ENCODE results near the gene HNRNPU. TPM values are rescaled to one million over a fixed set of nuclear protein-coding genes. Genes with fewer than 3 reads are reported as not detected.

HNRNPU gene
- total and polyA plus RNA-seq, 4 donors = 83.6 to 286 (median 199) TPM

- intact Hi-C loops (cut with DNase I) = loop anchor here in 1 of 2 donors (10.0 kb wide), 2 partner anchors 134 to 176 kb away; partner anchors contain the start of gene DESI2
- Histone ChIP-seq H3K9me3 (ENCODE audit: control insufficient read depth, low read length) (no peaks in the 10 kb centered on the region), H3K4me1 (ENCODE audit: control insufficient read depth in 1 of 2, insufficient read depth in 2 of 2, low read length in 2 of 2) (no peaks in the 10 kb centered on the region), H3K27ac (ENCODE audit: low read depth in 1 of 2, low read length in 2 of 2) (no peak overlapping the region), H3K4me3 (ENCODE audit: low read length in 2 of 2) (no peak overlapping the region), H3K27me3 (ENCODE audit: control insufficient read depth in 1 of 2, insufficient read depth in 2 of 2, low read length in 1 of 2) (no peaks in the 10 kb centered on the region), H3K36me3 (ENCODE audit: control insufficient read depth in 1 of 2, insufficient read depth in 2 of 2, low read length in 1 of 2) (no peaks in the 10 kb centered on the region)
- no peak for DNase-seq
- 61 to 64% methylated on average over 3 of the region's 3 CpGs for WGBS, 2 donors
- ATAC-seq (ENCODE audit: low FRiP score) = no peak
These were observed 33.7 kb downstream of the HNRNPU start for GRCh38 chr1:244830639-244831038.

GRCh38 chr1:244826712-244827111 lies 37.6 kb downstream of the HNRNPU start:
- H3K27me3 ChIP-seq (ENCODE audit: control insufficient read depth in 1 of 2, insufficient read depth in 2 of 2, low read length in 1 of 2) = no peaks in the 10 kb centered on the region
- ATAC-seq (ENCODE audit: low FRiP score) (no peak), DNase-seq (no peak)
- H3K36me3 ChIP-seq (ENCODE audit: control insufficient read depth in 1 of 2, insufficient read depth in 2 of 2, low read length in 1 of 2) = no peaks in the 10 kb centered on the region
- H3K4me3 ChIP-seq (ENCODE audit: low read length in 2 of 2) = no peak overlapping the region
- no peaks in the 10 kb centered on the region for H3K9me3 ChIP-seq (ENCODE audit: control insufficient read depth, low read length)
- no peak overlapping the region for H3K27ac ChIP-seq (ENCODE audit: low read depth in 1 of 2, low read length in 2 of 2)
- intact Hi-C loops (cut with DNase I) = no loop called here
- WGBS, 2 donors = 85 to 90% methylated on average over 4 of the region's 4 CpGs
- no peaks in the 10 kb centered on the region for H3K4me1 ChIP-seq (ENCODE audit: control insufficient read depth in 1 of 2, insufficient read depth in 2 of 2, low read length in 2 of 2)

- no peak overlapping the region for H3K4me3 ChIP-seq (ENCODE audit: low read length in 2 of 2)
- no peak for DNase-seq
- ATAC-seq (ENCODE audit: low FRiP score) = no peak
- intact Hi-C loops (cut with DNase I) = no loop called here
- 95 to 96% methylated on average over 11 of the region's 11 CpGs for WGBS, 2 donors
- no peaks in the 10 kb centered on the region for H3K9me3 ChIP-seq (ENCODE audit: control insufficient read depth, low read length)
- H3K27me3 ChIP-seq (ENCODE audit: control insufficient read depth in 1 of 2, insufficient read depth in 2 of 2, low read length in 1 of 2) = no peaks in the 10 kb centered on the region
- H3K36me3 ChIP-seq (ENCODE audit: control insufficient read depth in 1 of 2, insufficient read depth in 2 of 2, low read length in 1 of 2) = no peaks in the 10 kb centered on the region
- H3K27ac ChIP-seq (ENCODE audit: low read depth in 1 of 2, low read length in 2 of 2) = no peak overlapping the region
- H3K4me1 ChIP-seq (ENCODE audit: control insufficient read depth in 1 of 2, insufficient read depth in 2 of 2, low read length in 2 of 2) = no peaks in the 10 kb centered on the region
These were observed 41.5 kb downstream of the HNRNPU start for GRCh38 chr1:244822878-244823277.

GRCh38 chr1:244821134-244821533 lies 43.2 kb downstream of the HNRNPU start:
- DNase-seq = no peak
- no peaks in the 10 kb centered on the region for H3K27me3 ChIP-seq (ENCODE audit: control insufficient read depth in 1 of 2, insufficient read depth in 2 of 2, low read length in 1 of 2)
- H3K9me3 ChIP-seq (ENCODE audit: control insufficient read depth, low read length) = no peaks in the 10 kb centered on the region
- H3K4me1 ChIP-seq (ENCODE audit: control insufficient read depth in 1 of 2, insufficient read depth in 2 of 2, low read length in 2 of 2) = no peaks in the 10 kb centered on the region
- H3K27ac ChIP-seq (ENCODE audit: low read depth in 1 of 2, low read length in 2 of 2) = no peak overlapping the region
- H3K36me3 ChIP-seq (ENCODE audit: control insufficient read depth in 1 of 2, insufficient read depth in 2 of 2, low read length in 1 of 2) = no peaks in the 10 kb centered on the region
- intact Hi-C loops (cut with DNase I) = no loop called here
- H3K4me3 ChIP-seq (ENCODE audit: low read length in 2 of 2) = no peak overlapping the region
- no peak for ATAC-seq (ENCODE audit: low FRiP score)
- 70 to 79% methylated on average over 3 of the region's 3 CpGs for WGBS, 2 donors

DNA sequence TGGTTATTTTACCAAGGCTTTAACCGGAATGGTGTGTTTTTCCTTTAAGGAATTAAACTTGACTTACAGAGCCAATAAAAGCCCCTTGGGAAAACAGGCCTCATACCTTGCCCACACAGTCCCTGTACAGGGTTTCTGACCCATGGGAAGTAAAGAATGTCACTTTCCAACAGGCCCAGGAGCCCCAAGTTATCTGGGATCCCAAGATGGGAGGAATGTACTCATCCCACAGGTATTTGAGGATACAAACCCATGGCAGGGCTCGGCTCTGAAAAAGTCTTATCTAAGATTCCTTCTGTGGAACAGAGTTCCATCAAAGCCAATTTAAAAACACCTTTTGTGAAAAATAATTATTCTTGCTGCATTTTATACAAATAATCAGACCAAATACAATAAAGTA lies 44.2 kb downstream of the HNRNPU start:
- no peak overlapping the region for H3K27ac ChIP-seq (ENCODE audit: low read depth in 1 of 2, low read length in 2 of 2)
- no peaks in the 10 kb centered on the region for H3K27me3 ChIP-seq (ENCODE audit: control insufficient read depth in 1 of 2, insufficient read depth in 2 of 2, low read length in 1 of 2)
- no peaks in the 10 kb centered on the region for H3K36me3 ChIP-seq (ENCODE audit: control insufficient read depth in 1 of 2, insufficient read depth in 2 of 2, low read length in 1 of 2)
- H3K4me1 ChIP-seq (ENCODE audit: control insufficient read depth in 1 of 2, insufficient read depth in 2 of 2, low read length in 2 of 2) = no peaks in the 10 kb centered on the region
- no peak for ATAC-seq (ENCODE audit: low FRiP score)
- H3K9me3 ChIP-seq (ENCODE audit: control insufficient read depth, low read length) = no peaks in the 10 kb centered on the region
- WGBS, 2 donors = 40 to 43% methylated on average over 2 of the region's 2 CpGs
- no peak overlapping the region for H3K4me3 ChIP-seq (ENCODE audit: low read length in 2 of 2)
- intact Hi-C loops (cut with DNase I) = no loop called here
- DNase-seq = no peak

- intact Hi-C loops (cut with DNase I) = no loop called here
- DNase-seq = no peak
- 76 to 82% methylated on average over 12 of the region's 12 CpGs for WGBS, 2 donors
These were observed 46.9 kb downstream of the HNRNPU start for GRCh38 chr1:244817415-244817894.

GRCh38 chr1:244815600-244816099 lies 48.7 kb downstream of the HNRNPU start:
- no peaks in the 10 kb centered on the region for H3K27me3 ChIP-seq (ENCODE audit: control insufficient read depth in 1 of 2, insufficient read depth in 2 of 2, low read length in 1 of 2)
- DNase-seq (no peak), ATAC-seq (ENCODE audit: low FRiP score) (no peak)
- intact Hi-C loops (cut with DNase I) = no loop called here
- no peaks in the 10 kb centered on the region for H3K4me1 ChIP-seq (ENCODE audit: control insufficient read depth in 1 of 2, insufficient read depth in 2 of 2, low read length in 2 of 2)
- no peak overlapping the region for H3K27ac ChIP-seq (ENCODE audit: low read depth in 1 of 2, low read length in 2 of 2)
- no peak overlapping the region for H3K4me3 ChIP-seq (ENCODE audit: low read length in 2 of 2)
- no peaks in the 10 kb centered on the region for H3K36me3 ChIP-seq (ENCODE audit: control insufficient read depth in 1 of 2, insufficient read depth in 2 of 2, low read length in 1 of 2)
- H3K9me3 ChIP-seq (ENCODE audit: control insufficient read depth, low read length) = no peaks in the 10 kb centered on the region
- WGBS, 2 donors = 43 to 50% methylated on average over 15 of the region's 15 CpGs

More at GRCh38 chr1:244817415-244817894, 46.9 kb downstream of the HNRNPU start:
- Histone ChIP-seq H3K4me3 (ENCODE audit: low read length in 2 of 2) (no peak overlapping the region), H3K27ac (ENCODE audit: low read depth in 1 of 2, low read length in 2 of 2) (no peak overlapping the region), H3K36me3 (ENCODE audit: control insufficient read depth in 1 of 2, insufficient read depth in 2 of 2, low read length in 1 of 2) (no peaks in the 10 kb centered on the region), H3K4me1 (ENCODE audit: control insufficient read depth in 1 of 2, insufficient read depth in 2 of 2, low read length in 2 of 2) (no peaks in the 10 kb centered on the region), H3K9me3 (ENCODE audit: control insufficient read depth, low read length) (no peaks in the 10 kb centered on the region), H3K27me3 (ENCODE audit: control insufficient read depth in 1 of 2, insufficient read depth in 2 of 2, low read length in 1 of 2) (no peaks in the 10 kb centered on the region)
- no peak for ATAC-seq (ENCODE audit: low FRiP score)

DNA sequence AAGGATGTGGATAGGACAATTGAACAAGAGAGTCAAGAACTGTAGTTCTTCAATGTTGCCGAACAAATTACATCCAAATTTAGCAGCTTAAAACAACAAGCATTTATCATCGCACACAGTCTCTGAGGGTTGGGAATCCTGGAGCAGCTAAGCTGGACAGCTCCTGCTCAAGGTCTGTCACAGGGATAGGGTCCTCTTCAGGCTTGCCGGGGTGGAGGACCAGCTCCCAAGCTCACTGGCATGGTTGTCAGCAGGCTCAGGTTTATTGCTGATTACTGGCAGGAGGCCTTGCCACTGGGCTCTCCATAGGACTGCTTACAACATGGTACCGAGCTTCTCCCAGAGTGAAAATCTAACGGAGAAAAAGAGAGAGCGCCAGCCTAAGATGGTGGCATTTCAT lies 51.0 kb downstream of the HNRNPU start:
- no peaks in the 10 kb centered on the region for H3K27me3 ChIP-seq (ENCODE audit: control insufficient read depth in 1 of 2, insufficient read depth in 2 of 2, low read length in 1 of 2)
- ATAC-seq (ENCODE audit: low FRiP score) = no peak
- DNase-seq = no peak
- H3K9me3 ChIP-seq (ENCODE audit: control insufficient read depth, low read length) = no peaks in the 10 kb centered on the region
- no peak overlapping the region for H3K27ac ChIP-seq (ENCODE audit: low read depth in 1 of 2, low read length in 2 of 2)
- WGBS, 2 donors = 59 to 66% methylated on average over 6 of the region's 6 CpGs
- H3K36me3 ChIP-seq (ENCODE audit: control insufficient read depth in 1 of 2, insufficient read depth in 2 of 2, low read length in 1 of 2) = no peaks in the 10 kb centered on the region
- H3K4me1 ChIP-seq (ENCODE audit: control insufficient read depth in 1 of 2, insufficient read depth in 2 of 2, low read length in 2 of 2) = no peaks in the 10 kb centered on the region
- intact Hi-C loops (cut with DNase I) = no loop called here
- H3K4me3 ChIP-seq (ENCODE audit: low read length in 2 of 2) = no peak overlapping the region

DNA sequence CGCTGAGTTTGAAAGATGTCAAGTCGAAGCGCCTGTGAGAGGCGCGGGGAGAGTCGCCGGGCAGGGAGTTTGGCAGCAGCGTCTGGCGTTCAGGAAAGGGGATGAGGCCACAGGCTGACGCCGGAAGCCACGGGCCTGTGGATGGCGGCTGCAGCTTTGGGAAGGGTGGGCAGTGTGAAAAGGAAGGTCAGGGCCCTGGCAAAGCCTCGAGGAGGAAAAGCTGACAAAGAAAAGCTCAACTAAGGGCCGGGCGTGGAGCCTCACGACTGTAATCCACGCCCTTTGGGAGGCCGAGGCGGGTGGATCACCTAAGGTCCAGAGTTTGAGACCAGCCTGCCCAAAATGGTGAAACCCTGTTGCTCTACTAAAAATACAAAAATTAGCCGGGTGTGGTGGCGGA lies 54.1 kb downstream of the HNRNPU start:
- Histone ChIP-seq H3K27ac (ENCODE audit: low read depth in 1 of 2, low read length in 2 of 2) (no peak overlapping the region), H3K36me3 (ENCODE audit: control insufficient read depth in 1 of 2, insufficient read depth in 2 of 2, low read length in 1 of 2) (no peaks in the 10 kb centered on the region), H3K4me1 (ENCODE audit: control insufficient read depth in 1 of 2, insufficient read depth in 2 of 2, low read length in 2 of 2) (no peaks in the 10 kb centered on the region), H3K9me3 (ENCODE audit: control insufficient read depth, low read length) (no peaks in the 10 kb centered on the region), H3K27me3 (ENCODE audit: control insufficient read depth in 1 of 2, insufficient read depth in 2 of 2, low read length in 1 of 2) (no peaks in the 10 kb centered on the region), H3K4me3 (ENCODE audit: low read length in 2 of 2) (no peak overlapping the region)
- intact Hi-C loops (cut with DNase I) = no loop called here
- ATAC-seq (ENCODE audit: low FRiP score) (no peak), DNase-seq (no peak)
- WGBS, 2 donors = 91 to 92% methylated on average over 22 of the region's 22 CpGs
